ENCODE measurements around the gene ATXN7L1.

ATXN7L1 gene

DNA sequence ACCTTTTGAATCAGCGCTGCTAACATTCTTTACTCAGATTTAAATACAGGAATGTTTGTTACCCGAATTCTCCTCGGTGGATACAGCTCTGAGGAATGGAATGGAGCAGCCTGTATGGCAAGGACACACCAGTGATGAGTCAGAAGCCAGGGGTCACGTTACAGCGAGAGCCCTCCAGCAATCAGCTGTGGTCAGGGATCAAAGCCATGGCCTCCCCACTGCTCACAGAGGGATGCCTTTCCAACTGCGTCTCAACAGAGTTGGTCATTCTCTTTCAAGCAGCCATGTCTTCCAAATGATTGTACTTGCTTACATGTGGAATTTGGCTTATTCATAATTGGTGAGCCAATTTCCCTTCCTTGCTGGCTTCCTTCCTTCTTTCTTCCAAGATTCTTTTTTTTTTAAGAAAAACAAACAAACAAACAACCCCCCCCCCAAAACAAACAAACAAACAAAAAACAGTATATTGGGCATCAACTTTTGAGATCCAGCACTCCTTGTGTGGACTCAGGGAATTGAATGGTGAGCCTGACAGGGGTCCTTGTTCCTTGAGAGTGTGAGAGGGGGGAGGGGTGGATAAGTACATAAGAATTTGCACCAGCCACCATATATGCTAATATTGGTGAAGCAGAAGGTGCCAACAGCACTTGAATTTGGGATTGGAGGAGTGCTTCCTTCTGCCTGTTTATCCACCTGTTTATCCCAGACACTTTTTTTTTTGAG lies 100.2 kb downstream of the ATXN7L1 start:
- no peak for DNase-seq

GRCh38 chr7:105775580-105775979 lies 100.8 kb downstream of the ATXN7L1 start:
- no peak for DNase-seq

- DNase-seq = no peak
Observed at GRCh38 chr7:105773030-105773460, 103.4 kb downstream of the ATXN7L1 start.

DNA sequence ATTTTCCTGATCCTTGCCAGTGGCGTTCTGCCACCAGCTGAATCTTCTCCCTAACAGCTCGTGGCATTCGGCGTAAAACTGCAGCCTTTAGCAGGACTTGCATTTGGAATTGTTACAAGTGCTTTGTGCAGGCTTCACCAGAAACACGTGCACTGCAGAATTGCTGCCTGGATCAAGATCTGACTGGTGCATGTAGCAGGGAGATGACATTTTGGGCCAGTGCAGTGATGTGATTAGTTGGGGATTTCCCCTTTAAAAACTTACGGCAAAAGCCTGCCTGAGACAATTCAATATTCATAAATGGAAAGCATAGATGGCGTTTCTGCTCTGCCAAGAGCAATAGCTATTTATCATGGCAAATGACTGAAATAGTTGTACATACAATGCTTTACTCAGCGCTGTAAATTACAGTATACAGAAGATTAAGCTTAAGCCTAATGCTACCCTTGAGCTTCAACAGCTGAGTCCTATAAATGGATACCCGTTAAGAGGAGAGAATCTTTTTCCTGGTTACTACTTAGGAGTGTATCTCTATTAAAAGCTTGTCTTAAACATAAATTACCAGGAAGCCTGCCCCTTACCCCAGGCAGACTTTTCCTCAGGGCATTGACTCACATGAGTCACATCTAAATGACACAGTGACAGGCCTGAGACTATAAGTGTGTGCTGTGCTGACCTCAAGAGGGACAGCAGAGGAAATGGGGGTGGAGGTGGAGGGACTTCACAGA lies 106.3 kb downstream of the ATXN7L1 start:
- no peak for DNase-seq

DNA sequence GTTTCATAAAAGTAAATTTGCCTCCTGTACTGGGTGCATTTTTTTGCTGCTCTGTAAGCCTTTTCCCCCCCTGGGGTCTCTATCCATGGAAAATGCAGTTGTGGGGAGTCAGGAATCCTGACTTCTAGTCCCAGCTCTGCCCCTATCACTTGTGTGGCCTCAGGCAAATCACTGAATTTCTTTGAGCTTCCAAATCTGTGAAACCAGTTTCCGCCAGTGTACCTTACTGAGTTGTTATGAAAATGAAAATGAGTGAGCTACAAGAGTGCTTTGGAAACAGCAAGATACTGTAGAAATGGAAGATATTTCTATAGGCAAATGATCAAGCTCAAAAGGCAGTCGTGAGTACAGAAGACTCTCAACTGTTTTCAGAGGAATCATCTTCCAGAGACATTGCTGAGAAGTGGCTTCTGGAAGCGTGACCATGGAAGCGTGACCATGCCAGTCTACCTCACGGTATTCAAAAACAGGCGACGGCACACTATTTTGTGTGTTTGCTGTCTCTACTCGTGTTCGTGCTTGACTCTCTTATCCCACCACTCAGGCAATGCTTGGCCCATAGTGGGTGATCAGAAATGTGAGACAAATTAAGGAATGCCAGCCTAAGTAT lies 107.4 kb downstream of the ATXN7L1 start:
- no peak for DNase-seq

- DNase-seq = no peak
Observed at GRCh38 chr7:105768117-105768516, 108.3 kb downstream of the ATXN7L1 start.

DNA sequence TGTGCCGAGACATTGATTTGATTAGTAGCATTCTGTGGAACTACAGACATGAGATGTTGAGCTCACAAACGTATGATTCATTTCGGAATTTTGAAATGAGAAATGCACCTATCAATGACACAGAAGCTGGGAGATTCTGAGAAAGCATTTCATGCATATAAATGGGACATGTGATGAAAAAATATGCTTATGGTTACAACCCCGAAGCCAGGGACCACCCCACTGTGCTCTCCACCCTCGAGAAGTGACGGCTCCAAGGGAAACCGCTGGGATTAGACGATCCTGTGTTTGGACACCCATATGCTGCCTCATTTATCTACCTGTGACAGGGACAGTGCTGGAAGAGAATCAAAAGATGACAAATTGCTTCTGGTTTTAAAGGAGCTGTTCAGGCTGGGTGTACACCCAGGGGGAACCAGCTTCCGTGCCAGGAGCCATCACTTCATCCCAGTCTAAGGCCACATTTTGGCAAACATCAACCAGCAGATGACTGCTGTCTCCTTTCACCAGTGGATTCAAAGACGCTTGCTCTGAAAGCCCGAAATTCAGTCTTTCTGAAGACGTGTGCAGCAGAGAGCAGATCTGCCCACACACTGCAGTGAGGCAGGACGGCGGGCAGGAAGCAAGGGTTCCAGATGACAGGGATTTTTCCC lies 109.9 kb downstream of the ATXN7L1 start:
- DNase-seq = peak in 1 of 2 experiments; percentile 42

GRCh38 chr7:105765846-105766245 lies 110.6 kb downstream of the ATXN7L1 start:
- no peak for DNase-seq

DNA sequence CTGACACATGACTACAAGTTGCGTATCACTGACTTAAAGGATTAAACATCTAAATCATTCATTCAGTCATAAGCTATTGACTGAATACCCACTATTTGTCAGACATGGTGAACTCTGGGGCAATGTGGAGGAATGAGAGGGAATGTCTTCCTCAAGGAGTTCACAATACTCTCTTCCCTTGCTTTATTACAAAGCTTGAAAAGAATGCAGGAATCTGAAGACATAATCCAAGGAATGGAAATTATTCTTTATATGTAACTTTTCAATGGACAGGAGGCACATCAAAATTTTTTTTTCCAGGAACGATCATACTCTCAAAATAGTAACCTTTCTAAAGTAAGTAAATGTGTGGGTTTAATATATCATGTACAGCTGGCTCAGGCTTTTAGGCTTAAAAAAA lies 111.9 kb downstream of the ATXN7L1 start:
- no peak for DNase-seq

GRCh38 chr7:105760551-105761447 lies 115.6 kb downstream of the ATXN7L1 start:
- DNase-seq = no peak

- peak in 1 of 2 experiments; percentile 32 for DNase-seq
Observed at GRCh38 chr7:105759670-105760550, 116.5 kb downstream of the ATXN7L1 start.

DNA sequence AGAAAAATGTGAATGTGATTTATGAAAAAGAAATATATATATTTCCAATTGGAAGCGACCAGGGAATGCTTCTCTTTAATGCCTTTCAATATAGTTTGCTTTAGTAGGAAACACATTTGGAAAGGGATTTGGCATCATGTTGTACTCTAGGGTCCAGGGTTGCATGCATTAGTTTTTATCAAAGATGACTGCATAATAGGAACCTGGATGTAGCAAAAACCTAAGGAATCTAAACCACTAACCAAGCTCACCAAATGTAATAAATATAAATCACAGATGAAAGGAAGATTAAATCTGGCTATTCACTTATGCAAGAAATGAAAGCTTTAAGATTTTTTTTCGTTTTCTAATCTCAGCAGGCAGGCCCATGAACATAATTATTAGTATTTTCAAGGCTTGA lies 120.0 kb downstream of the ATXN7L1 start:
- DNase-seq = no peak

- DNase-seq = no peak
Observed at GRCh38 chr7:105752671-105753275, 123.6 kb downstream of the ATXN7L1 start.

GRCh38 chr7:105751054-105751453 lies 125.3 kb downstream of the ATXN7L1 start:
- no peak for DNase-seq

DNA sequence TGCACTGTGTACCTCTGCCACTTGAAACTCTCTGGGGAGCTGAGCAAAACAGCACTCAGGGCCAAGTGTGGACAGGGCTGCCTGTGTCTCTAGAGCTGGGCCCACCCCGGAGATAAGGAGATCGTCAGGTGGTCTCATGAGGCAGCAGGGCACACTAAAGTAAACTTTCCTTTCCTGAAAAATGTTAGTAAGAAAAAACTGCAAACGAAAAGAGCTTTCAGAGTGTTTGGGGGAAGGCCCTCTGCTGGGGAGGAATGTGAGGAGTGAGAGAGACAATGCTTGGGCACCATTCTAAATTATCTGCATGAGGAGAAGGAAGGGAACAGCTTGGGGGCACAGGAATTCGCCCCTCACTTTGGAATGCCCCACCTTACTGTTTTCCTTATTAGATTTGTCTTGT lies 127.7 kb downstream of the ATXN7L1 start:
- DNase-seq = no peak

GRCh38 chr7:105745681-105746330 lies 130.6 kb downstream of the ATXN7L1 start:
- no peak for DNase-seq

DNA sequence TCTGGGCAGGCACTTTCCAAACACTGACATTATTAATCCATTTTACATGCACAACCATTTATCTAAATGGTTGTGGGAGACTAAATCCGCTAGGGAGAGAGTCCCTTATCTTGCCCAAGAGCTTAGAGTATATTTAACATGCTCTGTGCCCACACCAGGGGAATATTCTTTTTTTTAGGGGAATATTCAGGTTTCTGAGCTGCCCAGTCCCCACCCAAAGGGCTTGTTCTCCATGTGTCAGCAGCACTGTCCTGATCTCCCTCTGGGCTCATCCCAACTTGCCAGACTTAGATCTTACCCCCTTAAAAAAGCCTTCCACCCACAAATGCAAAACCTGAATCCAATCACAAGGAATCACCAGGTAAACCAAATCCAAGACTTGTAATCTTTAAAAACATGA lies 132.1 kb downstream of the ATXN7L1 start:
- no peak for DNase-seq

- DNase-seq = no peak
Observed at GRCh38 chr7:105743351-105744090, 132.9 kb downstream of the ATXN7L1 start.

DNA sequence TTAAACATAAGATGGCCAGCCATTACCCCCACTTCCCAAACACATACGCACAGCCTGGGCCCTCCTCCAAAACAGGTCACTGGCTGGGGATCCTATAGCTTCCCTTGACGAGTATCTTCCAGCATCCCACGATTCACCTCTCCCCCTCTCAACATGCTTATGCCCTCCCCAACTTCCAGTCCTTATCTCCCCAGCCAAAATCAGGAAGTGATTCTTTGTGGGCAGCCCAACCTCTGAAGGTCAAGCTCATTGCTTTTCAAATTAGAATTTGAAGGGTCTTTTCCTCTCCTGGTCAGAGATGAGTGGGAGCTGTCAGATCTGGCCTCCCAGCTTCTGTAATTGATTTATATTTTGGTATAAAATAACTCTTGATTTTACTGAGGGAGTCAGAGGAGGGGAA lies 133.6 kb downstream of the ATXN7L1 start:
- DNase-seq = no peak

- DNase-seq = no peak
Observed at GRCh38 chr7:105741982-105742381, 134.4 kb downstream of the ATXN7L1 start.

Data from cerebellar nuclear complex (tissue), 1 donor.